ENCODE results near the gene MPND.

MPND gene

DNA sequence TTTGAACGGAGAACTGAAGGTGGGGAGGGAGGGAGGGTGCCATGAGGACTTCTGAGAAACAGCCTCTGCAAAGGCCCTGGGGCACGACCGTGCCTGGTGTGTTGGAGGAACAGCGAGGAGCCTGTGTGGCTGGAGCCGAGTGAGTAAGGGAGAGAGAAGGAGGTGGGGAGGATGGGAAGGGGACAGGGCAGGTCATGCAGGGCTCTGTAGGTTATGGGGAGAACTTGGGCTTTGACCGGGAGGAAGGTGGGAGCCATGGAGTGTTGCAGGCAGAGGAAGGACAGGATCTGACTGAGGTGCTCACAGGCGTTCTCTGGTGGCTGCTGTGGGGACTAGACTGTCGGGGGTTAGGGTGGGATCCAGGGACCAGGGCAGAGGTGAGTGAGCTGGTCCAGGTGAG lies 6.7 kb downstream of the MPND start:
- DNase-seq, result no peak

DNA sequence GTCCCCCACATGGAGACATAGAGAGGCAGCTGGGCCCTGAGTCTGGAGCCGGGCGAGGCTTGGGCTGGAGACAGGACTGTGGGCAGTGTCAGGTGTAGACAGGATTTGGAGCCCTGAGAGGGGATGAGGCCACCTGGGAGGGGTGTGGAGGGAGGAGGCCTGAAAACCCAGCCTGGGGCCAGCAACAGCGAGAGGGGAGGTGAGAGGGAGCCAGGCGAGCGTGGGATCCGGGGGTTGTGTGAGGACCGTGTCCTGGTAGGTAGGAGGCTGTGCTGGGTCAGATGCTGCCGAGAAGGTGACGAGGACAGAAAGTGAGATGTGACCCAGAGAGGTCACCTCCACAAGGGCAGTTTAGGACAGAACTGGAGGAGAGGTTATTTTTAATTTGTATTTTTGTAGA lies 7.4 kb downstream of the MPND start:
- no peak for DNase-seq

DNA sequence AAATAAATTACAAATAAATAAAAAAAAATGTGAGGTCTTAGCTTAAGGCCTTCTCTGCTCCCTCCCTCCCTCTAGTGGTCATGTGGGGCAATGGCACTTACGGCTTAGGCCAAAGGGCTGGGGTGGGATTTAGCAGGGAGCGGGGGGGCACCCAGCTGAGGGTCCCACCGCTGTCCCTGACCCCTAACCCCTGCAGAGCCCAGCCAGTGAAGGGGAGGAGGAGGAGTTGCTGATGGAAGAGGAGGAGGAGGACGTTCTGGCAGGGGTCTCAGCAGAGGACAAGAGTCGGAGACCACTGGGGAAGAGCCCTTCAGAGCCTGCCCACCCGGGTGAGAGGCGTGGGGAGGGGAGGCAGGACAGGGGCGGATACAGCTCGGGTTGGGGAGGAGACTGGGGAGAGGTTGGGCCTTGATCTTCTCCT lies 9.3 kb downstream of the MPND start:
- DNase-seq, result no peak

DNA sequence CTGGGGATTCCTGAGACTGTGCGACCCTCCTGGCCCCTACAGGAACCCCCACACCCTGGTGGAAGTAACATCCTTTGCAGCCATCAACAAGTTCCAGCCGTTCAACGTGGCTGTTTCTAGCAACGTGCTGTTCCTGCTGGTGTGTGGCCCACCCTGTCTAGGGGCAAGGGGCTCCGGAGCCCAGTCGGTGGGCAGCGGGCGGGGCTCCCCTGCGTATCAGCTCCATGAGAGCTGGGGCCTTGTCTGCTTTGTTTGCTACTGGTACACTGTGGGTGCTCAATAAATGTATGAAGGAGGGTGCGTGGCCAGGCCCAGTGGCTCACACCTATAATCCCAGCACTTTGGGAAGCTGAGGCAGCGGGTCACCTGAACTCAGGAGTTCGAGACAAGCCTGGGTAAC lies 10.9 kb downstream of the MPND start:
- DNase-seq, result no peak

DNA sequence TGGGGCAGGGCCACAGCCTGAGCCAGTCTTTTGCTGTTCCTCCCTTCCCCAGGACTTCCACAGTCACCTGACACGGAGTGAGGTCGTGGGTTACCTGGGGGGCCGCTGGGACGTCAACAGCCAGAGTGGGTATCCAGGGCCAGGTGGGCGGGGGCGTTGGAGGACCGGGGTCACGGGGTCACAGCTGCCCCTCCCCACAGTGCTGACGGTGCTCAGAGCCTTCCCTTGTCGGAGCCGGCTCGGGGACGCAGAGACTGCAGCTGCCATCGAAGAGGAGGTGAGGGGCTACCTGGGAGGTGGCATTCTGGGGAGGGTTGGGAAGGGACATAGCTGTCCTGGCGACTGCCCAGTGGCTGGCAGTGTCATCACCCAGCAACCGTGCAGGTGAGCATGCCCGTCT lies 11.5 kb downstream of the MPND start:
- DNase-seq, result no peak

DNA sequence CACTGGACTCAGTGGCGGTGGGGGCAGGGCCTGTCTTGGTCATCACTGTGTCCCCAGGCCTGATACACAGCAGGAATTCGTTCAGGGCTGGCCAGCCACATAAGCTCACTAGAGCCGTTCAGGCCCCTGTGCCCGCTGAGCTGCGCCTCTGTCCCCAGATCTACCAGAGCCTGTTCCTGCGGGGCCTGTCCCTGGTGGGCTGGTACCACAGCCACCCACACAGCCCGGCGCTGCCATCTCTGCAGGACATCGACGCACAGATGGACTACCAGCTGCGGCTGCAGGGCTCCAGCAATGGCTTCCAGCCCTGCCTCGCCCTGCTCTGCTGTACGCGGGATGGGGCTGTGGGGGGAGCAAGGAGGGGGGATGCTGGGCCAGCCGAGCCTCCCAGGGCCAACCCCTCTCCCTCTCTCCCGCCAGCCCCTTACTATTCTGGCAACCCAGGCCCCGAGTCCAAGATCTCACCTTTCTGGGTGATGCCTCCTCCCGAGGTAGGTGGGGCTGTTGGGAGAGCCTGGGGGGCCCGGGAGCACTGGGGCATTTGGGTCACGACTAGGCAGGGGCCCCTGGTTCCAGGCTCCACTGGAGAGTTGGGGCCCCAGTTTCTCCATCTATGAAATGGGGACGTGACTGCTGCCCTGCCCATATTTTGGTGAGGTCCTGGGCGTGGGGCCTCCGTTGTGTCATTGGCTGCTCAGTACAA lies 13.9 kb downstream of the MPND start:
- no peak for DNase-seq

DNA sequence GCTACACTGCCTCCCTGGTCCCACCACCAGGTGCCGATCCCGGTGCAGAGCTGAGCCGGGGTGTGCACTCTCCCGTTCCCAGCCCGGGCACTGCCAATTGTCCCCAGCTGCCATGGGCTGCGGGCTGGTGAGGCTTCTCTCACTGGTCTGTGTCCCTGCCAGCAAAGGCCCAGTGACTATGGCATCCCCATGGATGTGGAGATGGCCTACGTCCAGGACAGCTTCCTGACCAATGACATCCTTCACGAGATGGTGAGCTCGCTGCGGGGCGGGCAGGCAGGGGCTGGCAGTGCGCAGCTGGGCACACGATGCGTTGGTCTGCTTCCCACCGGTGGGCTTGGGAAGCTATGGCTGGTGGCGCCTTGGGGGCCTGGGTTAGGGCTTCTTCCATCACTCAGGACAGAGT lies 14.6 kb downstream of the MPND start:
- DNase-seq, result no peak

DNA sequence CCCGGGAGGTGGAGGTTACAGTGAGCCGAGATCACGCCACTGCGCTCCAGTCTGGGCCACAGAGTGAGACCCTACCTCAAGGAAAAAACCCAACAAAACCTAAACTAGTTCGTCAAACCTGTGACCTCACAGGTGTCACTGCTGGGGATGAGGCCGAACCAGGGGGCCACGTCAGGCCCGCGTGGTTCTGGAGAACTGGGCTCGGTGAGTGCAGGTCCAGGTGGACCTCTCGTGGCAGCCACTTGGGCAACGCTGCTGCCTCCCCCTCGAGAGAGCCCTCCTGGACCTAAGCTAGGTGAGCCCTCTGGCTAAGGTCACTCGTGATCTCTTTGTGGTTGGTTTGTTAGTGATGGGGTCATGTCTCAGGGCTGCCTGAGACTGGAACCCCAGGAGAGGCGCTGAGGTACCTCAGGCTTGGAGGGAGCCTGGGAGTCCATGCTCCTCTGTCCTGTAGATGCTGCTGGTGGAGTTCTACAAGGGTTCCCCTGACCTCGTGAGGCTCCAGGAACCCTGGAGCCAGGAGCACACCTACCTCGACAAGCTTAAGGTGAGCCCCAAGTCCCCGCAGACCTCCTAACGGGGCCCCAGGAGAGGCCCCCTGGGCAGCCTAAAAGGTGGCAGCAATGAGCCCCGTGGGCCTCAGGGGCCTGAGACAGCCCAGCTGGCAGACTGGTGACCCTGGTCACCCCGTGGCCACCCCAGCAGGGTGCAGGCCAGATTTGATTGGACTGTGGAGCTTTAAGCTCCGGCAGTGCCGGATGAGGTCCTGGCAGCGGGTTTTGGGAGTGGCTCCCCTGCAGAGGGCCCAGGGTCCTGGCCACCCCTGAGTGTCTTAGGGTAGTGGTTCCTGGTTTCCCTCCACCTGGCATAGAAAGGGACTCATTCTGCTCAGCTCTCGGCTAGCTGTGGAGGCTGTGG lies 15.6 kb downstream of the MPND start:
- DNase-seq, result no peak

DNA sequence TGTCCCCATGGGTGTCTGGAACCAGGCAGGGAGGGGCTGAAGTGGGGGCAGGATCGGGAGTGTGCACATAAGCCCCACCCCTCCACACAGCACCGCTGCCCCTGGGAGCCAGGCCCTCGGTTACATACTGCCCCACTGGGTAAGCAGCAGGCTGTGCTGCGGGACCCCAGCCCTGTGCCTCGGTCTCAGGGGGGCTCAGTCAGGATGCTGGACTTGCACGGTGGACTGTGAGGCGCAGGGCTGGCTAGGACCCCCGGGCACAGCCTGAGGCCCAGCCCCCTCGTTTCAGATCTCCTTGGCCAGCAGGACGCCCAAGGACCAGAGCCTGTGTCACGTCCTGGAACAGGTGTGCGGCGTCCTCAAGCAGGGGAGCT lies 16.3 kb downstream of the MPND start:
- DNase-seq, result no peak

DNA sequence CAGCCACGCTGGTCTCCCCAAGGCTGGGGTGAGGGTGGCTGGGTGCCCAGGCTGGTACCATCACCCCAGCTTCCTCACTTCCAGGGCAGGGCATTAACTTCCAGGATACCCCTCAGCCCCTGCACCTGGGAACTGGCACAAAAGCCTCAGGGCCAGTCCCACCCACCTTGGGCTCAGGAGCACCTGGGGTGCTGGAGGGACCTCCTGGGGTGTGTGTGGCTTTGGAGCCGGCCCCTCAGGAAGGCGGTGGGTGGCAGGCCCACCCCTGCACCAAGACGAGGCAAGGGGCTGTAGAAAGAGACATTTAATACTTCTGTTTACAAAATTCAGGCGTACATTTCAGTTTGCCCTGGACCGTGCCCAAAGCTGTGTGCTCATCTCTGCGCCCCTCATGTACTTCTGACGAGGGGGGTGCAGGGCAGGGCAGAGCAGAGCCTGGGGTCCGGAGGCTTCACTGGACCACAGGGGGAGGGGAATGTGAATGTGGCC lies 16.8 kb downstream of the MPND start:
- DNase-seq, result no peak

DNA sequence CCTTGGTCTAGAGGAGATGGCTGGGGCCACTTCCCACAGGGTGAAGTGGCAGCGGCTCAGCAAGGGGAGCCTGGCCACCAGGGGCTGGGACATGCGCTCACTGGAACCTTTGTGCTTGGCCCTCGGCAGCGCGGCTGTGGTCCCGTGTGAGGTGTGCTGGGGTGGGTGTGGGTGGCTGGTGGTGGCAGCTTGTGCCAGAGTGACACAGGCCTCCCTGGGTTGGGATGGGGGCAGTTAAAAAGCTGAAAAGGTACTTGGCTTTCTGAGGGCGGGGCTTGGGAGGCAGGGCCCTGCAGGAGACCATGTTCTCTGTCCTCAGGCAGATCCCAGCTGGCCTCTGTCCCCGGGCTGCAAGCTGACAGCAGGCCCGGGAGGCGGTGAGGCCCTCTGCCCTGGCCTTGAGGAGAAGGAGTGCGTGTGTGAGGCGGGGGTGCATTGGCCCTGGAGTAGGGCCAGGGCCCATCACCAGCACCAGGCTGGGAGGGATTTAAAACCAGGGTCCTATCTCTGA lies 17.3 kb downstream of the MPND start:
- DNase-seq, result no peak

DNA sequence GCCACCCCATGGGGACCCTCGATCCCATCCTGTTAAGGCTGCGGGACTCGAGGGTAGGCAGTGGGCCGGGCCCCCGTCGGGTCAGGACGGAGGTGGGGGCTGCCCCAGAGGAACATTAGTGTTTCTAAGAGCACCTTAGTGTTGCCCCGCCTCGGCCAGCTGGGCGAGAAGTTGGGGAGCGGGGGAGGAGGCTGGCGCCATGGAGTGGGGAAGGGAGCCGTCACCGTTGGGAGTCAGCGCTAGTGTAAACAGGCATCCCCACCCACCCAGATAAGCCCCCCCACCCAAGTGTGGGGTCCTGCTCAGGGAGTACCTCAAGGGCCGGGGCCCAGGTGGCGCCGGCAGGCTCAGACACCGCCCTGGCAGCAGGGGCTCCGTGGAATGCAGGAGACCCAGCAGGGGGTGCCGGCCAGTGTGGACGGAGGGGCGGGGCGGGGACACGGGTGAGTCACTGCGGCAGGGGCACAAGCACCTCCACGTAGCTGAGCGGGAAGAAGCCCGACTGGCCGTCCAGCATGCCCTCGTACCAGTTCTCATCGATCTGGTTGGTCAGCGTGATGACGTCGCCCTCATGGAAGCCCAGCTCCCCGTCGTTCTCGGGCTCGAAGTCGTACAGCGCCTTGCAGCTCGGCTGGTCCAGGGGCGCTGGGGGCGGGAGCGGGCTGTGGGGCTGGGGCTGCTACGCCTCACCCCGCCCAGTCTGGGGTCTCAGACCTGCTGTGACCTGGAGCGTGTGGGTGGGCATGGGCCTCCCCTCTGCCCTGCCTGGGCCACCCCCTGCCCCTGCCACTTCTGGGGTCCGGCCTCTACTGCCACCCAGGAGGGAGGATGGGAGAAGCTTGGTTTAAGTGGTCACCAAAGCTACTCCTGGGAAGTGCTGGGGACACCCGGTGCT lies 18.0 kb downstream of the MPND start:
- no peak for DNase-seq

DNA sequence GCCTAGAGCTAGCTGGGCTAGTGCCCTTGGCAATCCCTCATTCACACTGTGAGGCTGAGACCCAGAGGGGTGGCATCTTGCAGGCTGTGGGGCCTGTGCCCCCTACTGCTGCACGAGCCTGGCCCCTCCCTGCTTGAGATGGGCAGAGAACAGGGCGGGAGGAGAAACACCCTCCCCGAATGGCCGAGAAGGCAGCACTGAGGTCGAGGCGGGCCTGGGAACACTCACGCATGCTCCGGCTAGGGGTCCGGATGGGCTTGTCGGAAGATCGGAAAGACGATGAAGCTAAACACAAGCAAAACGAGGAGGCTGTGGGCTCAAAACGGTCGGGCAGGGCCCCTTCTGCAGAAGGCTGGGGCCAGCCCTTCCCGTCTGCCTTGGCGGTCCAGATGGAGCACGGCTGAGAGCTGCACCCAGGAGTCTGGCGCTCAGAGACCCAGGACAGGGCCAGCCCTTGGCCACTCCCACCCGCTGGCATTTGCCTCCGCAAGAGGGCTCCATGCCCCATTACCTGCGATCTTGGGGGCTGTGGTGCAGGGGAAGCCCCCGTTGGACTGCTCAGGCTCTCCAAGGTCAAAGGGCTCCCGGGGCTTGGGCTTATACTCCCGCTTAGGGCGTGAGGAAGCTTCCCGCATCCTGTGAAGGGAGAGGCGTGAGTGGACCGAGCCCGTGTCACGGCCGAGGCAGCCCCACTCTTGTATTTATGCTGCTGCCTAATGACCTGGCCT lies 18.9 kb downstream of the MPND start:
- no peak for DNase-seq

DNA sequence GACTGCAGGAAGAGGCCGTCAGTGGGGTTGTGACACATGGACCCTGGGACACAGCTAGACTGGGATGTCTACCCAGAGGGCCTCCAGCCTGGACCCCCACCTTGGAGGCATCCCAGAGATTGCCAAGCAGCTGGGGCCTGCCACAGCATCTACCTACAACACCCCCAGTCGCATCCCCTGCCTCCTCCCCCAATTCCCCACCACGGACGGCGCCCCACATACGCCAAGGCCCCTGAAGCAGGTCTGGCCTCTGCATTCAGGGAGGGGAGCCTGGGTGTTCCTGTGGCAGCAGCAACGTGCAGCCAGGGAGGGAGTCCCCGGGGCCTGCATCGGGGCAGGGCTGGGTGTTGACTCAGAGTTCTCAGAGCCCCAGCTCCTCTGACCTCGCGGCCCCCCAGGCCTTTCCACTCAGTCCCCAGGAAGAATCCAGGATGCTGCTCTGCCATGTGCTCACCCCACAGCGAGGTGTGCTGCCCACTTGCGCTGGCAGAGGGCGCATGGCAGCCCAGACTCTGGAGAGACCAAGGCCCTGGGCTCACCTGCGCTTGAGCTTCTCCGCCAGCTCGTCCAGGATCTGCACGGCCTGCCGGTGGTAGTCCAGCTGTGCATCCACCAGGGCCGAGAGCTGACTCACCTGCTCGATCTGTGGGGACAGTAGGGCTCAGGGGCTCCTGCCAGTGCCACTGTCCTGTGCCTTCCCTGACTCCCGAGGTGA lies 19.6 kb downstream of the MPND start:
- DNase-seq, result no peak

DNA sequence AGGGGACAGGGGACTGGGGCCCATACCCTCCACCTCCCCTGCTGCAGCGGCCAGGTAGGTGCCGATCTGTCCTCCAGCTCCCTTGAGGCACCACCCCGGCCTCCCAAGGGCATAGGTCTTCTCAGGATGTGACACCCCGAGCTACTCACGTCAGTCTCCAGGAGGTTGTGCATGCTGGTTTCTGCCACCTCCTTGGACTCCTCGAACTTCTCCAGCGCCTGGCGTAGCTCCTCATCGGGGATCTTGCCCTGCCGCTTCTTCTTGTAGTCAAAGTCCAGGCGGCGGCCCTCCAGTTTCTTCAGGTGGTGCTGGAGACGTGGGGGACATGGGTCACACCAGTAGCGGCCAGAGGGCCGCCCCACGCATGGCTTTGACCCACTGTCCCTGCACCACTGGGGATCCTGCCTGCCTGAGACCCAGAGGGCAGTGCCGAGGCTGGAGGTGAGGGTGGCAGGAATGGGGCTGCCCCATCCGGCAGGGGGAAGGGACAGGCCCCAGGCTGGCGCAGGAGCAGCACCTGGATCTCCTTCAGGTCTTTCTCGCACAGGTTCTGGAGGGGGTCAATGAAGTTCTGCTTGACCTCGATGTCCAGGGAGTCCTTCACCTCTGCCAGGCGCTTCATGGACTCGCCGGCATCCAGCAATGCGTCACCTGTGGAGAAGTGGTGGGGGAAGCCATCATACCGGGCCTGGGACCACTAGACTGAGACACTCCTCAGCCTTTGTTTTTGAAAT lies 20.4 kb downstream of the MPND start:
- no peak for DNase-seq

DNA sequence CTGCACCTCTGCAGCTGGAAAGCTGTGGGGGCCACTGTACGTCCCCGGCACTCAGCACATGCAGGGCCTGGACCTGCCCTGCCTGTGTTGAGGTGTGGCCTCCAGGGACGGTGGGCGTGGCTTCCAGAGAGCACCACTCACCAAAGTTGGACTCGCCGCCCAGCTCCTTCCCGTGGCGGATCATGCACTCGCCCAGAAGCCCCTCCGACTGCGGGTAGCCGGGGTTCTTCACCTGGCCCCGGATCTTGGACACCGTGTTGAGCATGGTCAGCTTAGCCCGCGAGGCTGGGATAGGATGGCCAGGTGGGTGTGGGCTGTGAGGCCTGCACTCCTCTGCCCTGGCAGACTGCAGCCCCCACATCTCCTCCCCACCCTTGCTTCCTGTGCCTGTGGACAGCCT lies 22.0 kb downstream of the MPND start:
- DNase-seq, result no peak

DNA sequence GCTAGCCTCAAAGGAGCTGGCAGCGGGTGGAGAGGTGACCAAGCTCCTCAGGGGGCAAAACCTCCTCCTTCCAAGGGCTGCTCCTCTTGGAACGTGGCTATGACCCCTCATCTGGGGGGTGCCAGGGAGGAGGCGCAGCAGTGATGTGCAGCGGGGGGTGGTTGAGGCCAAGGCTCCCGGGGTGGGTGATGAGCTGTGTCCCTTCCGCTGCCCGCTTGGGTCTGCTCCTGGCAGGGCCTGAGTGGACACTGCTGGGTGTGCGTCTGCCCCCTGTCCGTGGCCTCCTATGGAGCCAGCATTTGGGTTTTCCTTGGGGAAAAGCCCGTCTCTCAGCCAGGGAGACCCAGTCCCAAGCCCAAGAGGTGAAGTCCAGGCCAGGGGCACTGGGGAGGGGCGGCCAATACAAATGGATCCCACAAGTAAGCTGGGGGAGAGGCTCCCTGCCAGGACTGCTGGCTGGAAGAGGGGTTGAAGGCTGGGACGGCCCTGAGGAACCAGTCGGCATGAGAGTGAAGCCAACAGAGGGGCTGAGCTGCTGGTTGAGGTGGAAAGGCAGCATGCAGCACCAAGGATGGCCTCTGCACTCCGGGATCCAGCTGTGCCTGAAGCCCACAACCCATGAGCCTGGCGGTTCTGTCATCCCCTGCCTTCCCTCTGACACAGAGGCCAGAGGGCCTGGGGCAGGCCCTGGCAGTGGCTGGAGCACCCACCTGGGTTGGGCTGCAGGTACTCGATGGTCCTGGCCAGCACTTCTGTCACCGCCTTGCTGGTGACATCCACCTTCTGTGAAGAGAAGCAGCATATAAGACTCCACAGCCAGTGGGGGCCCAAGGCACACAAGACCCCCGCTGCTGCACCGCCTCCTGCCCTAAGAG lies 22.7 kb downstream of the MPND start:
- no peak for DNase-seq

DNA sequence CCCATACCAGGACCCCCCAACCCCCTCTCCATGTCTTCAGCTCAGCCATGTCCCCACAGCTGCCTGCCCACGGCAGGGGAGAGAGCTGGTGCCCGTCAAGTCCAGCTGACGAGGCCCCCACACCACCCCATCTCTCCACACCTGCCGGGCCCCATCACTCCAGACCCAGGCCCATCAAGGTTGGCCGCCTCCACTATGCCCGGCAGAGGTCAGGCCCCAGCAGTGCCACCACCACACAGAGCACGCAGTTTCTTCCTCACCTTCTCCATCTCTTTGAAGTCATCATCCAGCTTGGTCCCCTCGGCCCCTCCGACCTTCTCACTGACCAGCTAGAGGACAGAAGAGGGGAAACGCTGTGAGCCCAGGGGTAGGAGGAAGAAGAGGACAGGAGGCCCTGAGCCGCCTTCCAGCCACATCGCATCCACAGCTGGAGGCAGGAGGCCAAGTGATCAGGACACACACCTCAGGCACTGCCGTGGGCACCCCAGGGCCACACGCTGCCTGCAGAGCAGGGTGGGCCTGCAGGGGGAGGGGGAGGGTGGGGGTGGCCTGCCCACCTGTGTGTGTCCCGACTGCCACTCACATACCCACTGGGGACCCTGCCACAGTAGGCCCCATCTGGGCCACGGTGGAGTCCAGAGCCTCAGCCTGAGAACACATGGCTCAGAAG lies 23.4 kb downstream of the MPND start:
- DNase-seq, result no peak

DNA sequence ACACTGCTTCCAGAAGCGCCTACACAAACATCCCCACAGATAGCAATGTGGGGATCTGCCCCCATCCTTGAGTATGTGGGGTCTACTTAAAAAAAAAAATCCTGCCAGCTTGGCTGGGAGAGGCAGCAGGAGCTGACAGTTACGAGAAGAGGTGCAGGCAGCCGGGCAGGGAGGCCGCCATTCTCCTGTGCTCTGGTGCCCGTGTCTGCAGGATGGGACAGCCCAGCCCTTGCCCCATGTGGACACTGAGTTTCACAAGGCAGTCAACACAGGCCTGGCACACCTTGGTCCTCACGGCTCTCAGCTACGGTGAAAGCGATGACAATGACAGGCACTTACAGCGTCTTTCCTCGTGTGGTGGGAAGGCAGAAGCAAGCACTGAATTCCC lies 24.0 kb downstream of the MPND start:
- DNase-seq, result no peak
